HG02981 (cell line): Measurements from ENCODE around the gene RABL3.
A peak's percentile ranks its signal among the peaks of the same experiment; 100 is the strongest.
"Not testable (repeated sequence)": the region's sequence is repeated elsewhere in the genome, so short reads cannot be mapped to it uniquely, and the experiment has no call there.

Experiments used
- ATAC-seq: cut with Tn5 transposase; IDR thresholded peaks from one replicate; pipeline ENCODE4 v1.9.1; 2021; ENCODE audit warnings: mild to moderate bottlenecking, moderate library complexity; ENCODE audit not compliant: unreplicated experiment

RABL3 gene

GRCh38 chr3:120742198-120742848 is at the start of gene RABL3, which contains the start of gene GTF2E1:
TSS of gene RABL3 (minus strand) at chr3:120742516. CDS start at chr3:120742507, 9 bp downstream.
TSS of gene GTF2E1 (plus strand) at chr3:120742744. CDS start at chr3:120750553, 7,809 bp downstream.
- ATAC-seq, result peak; percentile 98

GRCh38 chr3:120791913-120792312 is 49.6 kb upstream of the RABL3 start:
- no peak for ATAC-seq

GRCh38 chr3:120791010-120791409 is 48.7 kb upstream of the RABL3 start:
- ATAC-seq, result no peak

GRCh38 chr3:120785832-120786231 is 43.5 kb upstream of the RABL3 start:
- not testable (repeated sequence) for ATAC-seq

GRCh38 chr3:120780977-120781376 is 38.7 kb upstream of the RABL3 start:
- ATAC-seq, result peak; percentile 94

GRCh38 chr3:120778776-120779175 is 36.5 kb upstream of the RABL3 start:
- ATAC-seq, result no peak

- ATAC-seq, result no peak
Observed at GRCh38 chr3:120775411-120775810, 33.1 kb upstream of the RABL3 start.

- ATAC-seq, result peak; percentile 87
Observed at GRCh38 chr3:120773932-120774331, 31.6 kb upstream of the RABL3 start.

- no peak for ATAC-seq
Observed at GRCh38 chr3:120772081-120772480, 29.8 kb upstream of the RABL3 start.

- ATAC-seq, result no peak
Observed at GRCh38 chr3:120770891-120771290, 28.6 kb upstream of the RABL3 start.

GRCh38 chr3:120769436-120769835 is 27.1 kb upstream of the RABL3 start:
- no peak for ATAC-seq

- ATAC-seq, result no peak
Observed at GRCh38 chr3:120767106-120767505, 24.8 kb upstream of the RABL3 start.

- ATAC-seq, result no peak
Observed at GRCh38 chr3:120766576-120766975, 24.3 kb upstream of the RABL3 start.

- ATAC-seq, result no peak
Observed at GRCh38 chr3:120765830-120766493, 23.6 kb upstream of the RABL3 start.

GRCh38 chr3:120764206-120764605 is 21.9 kb upstream of the RABL3 start:
- no peak for ATAC-seq

- ATAC-seq, result peak; percentile 85
Observed at GRCh38 chr3:120763601-120764000, 21.3 kb upstream of the RABL3 start.

GRCh38 chr3:120762615-120763014 is 20.3 kb upstream of the RABL3 start:
- ATAC-seq, result no peak

GRCh38 chr3:120758551-120758950 is 16.2 kb upstream of the RABL3 start:
- ATAC-seq, result not testable (repeated sequence)

GRCh38 chr3:120756061-120756460 is 13.7 kb upstream of the RABL3 start:
- ATAC-seq, result no peak

- ATAC-seq, result no peak
Observed at GRCh38 chr3:120753810-120754209, 11.5 kb upstream of the RABL3 start.

GRCh38 chr3:120752865-120753264 is 10.5 kb upstream of the RABL3 start:
- ATAC-seq, result no peak

GRCh38 chr3:120752230-120752629 is 9.9 kb upstream of the RABL3 start:
- ATAC-seq, result no peak
